HL-60 (cell line): ENCODE data around the gene SLC12A8.

Source experiments
- CTCF ChIP-seq: IDR thresholded peaks from one replicate; pipeline ENCODE4 v1.5.1; 2011; ENCODE audit warnings: low read length, control low read depth, inconsistent platforms; ENCODE audit not compliant: insufficient read depth
- GABPA ChIP-seq: IDR thresholded peaks from 2 replicates; pipeline ENCODE4 v1.6.1; 2012; ENCODE audit warnings: low read depth
- POLR2AphosphoS5 ChIP-seq: IDR thresholded peaks from 2 replicates; pipeline ENCODE4 v1.6.1; 2012; ENCODE audit warnings: low read depth
- SPI1 ChIP-seq: IDR thresholded peaks from 2 replicates; pipeline ENCODE4 v1.6.1; 2012; ENCODE audit warnings: low read depth, mild to moderate bottlenecking, borderline replicate concordance
- TF ChIP-seq, protein P1 (sequence below): IDR thresholded peaks from 2 replicates; pipeline ENCODE4 v1.6.1; 2012; ENCODE audit warnings: low read depth; ENCODE audit not compliant: insufficient replicate concordance

DNA sequence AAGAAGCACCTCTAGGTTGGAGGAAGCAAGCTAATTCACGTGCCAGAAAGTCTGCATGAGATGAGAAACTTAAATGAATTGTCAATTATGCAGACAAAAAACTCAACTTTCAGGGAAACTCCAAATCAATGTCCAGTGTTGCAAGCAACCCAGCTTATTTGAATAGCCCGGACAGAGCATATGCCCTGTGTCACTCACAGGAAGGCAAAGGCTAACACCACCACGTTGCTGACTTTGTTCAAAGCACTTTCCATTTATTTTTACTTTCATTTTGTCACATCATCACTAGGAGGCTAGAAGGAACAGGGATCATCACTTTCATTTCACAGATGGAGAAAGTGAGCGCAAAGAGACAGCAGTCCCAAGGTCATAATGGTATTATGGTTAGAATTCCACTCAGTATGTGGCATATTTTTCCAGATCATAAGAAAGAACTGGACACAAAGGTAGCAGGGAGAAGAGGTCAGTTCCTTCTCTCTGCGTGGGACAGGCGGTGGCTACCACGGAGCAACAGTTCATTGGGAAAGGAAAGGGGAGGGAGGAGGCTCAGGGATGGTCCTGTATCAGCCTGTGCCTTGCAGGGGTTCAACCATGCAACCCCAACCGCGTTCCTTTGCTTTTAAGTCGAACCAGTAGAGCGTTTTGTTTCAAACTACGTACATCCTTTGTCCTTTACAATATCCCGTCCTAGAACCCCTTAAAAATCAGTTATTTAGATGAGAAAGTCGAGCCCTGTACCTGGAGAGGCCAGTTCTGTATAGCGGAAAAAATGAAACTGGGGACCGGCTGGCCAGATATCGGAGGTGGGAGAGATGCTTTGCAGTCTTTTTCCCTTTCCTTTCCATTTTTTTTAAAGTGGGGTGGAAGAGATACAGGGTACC lies 157.9 kb downstream of the SLC12A8 start:
- no peak for TF ChIP-seq CTCF
- no peak for TF ChIP-seq SPI1
- TF ChIP-seq, protein P1, sequence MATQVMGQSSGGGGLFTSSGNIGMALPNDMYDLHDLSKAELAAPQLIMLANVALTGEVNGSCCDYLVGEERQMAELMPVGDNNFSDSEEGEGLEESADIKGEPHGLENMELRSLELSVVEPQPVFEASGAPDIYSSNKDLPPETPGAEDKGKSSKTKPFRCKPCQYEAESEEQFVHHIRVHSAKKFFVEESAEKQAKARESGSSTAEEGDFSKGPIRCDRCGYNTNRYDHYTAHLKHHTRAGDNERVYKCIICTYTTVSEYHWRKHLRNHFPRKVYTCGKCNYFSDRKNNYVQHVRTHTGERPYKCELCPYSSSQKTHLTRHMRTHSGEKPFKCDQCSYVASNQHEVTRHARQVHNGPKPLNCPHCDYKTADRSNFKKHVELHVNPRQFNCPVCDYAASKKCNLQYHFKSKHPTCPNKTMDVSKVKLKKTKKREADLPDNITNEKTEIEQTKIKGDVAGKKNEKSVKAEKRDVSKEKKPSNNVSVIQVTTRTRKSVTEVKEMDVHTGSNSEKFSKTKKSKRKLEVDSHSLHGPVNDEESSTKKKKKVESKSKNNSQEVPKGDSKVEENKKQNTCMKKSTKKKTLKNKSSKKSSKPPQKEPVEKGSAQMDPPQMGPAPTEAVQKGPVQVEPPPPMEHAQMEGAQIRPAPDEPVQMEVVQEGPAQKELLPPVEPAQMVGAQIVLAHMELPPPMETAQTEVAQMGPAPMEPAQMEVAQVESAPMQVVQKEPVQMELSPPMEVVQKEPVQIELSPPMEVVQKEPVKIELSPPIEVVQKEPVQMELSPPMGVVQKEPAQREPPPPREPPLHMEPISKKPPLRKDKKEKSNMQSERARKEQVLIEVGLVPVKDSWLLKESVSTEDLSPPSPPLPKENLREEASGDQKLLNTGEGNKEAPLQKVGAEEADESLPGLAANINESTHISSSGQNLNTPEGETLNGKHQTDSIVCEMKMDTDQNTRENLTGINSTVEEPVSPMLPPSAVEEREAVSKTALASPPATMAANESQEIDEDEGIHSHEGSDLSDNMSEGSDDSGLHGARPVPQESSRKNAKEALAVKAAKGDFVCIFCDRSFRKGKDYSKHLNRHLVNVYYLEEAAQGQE, result no peak
- no peak for TF ChIP-seq GABPA
- TF ChIP-seq POLR2AphosphoS5, result no peak
